B cell (primary cell): ENCODE measurements around the gene TRANK1. TPM values are rescaled to one million over a fixed set of nuclear protein-coding genes. Genes with fewer than 3 reads are reported as not detected.
A peak's percentile ranks its signal among the peaks of the same experiment; 100 is the strongest.

Source experiments
- ATAC-seq: fragments of 200-7000 bp; cut with Tn5 transposase; one replicate; pipeline ENCODE4 v1.10.0; 2021; ENCODE audit warnings: low read depth, mild to moderate bottlenecking, moderate number of reproducible peaks, moderate library complexity
- CTCF ChIA-PET: fragments of 350-600 bp; sonication (Branson Sonifier 250); formaldehyde crosslinking; loops from one replicate; lab custom pipeline; 2021; ENCODE audit warnings: antibody characterized with exemption, inconsistent platforms; lab: Charles Lee
- POLR2A ChIA-PET: fragments of 350-600 bp; sonication (Branson Sonifier 250); formaldehyde crosslinking; loops from one replicate; lab custom pipeline; 2021; ENCODE audit warnings: antibody characterized with exemption; lab: Charles Lee
- DNase-seq: peaks from one replicate; pipeline ENCODE4 v3.0.0; 2013
- H2AFZ ChIP-seq: 2 replicates; pipeline ENCODE4 v1.6.1; 2012; ENCODE audit warnings: mild to moderate bottlenecking, low read depth, low read length; ENCODE audit not compliant: insufficient read depth, poor library complexity, severe bottlenecking
- H3K27ac ChIP-seq, 2 donors: 1 replicate in 1 of 2; 2 replicates in 1 of 2; pipeline ENCODE4 v1.5.1; 2012 to 2013; ENCODE audit warnings: low read length in 2 of 2, mild to moderate bottlenecking in 2 of 2, moderate library complexity in 1 of 2
- H3K27me3 ChIP-seq, 4 experiments: fragments of 200-600 bp in 1 of 4; sonication (generic) in 1 of 4; replicated peaks in 1 of 4; 1 replicate in 2 of 4; 2 replicates in 2 of 4; pipeline versions ENCODE4 v1.6.1 to v1.7.0; 2013 to 2016; ENCODE audit warnings: low read length in 3 of 4, mild to moderate bottlenecking in 2 of 4, mixed read lengths in 1 of 4, moderate library complexity in 1 of 4; ENCODE audit not compliant: insufficient read depth in 4 of 4, control insufficient read depth in 3 of 4; ENCODE audit errors: control extremely low read depth in 1 of 4
- H3K36me3 ChIP-seq, 2 experiments: replicated peaks in 1 of 2; 1 replicate in 1 of 2; 2 replicates in 1 of 2; pipeline versions ENCODE4 v1.6.1 to v1.7.1; 2013; ENCODE audit warnings: low read length in 1 of 2; ENCODE audit not compliant: insufficient read depth in 2 of 2, control insufficient read depth in 1 of 2; ENCODE audit errors: control extremely low read depth in 1 of 2, extremely low read depth in 1 of 2
- H3K4me1 ChIP-seq, 2 donors: fragments of 200-600 bp in 1 of 2; sonication (generic) in 1 of 2; 1 replicate in 1 of 2; 2 replicates in 1 of 2; pipeline versions ENCODE4 v1.5.1 to v1.6.1; 2013 to 2017; ENCODE audit warnings: low read length in 2 of 2; ENCODE audit not compliant: control insufficient read depth in 2 of 2, insufficient read depth in 2 of 2
- H3K4me2 ChIP-seq: replicated peaks from 2 replicates; pipeline ENCODE3; 2012; ENCODE audit warnings: mild to moderate bottlenecking, low read depth, low read length; ENCODE audit not compliant: poor library complexity, severe bottlenecking
- H3K4me3 ChIP-seq, 5 experiments: fragments of 200-600 bp in 1 of 5; sonication (generic) in 1 of 5; 1 replicate in 3 of 5; 2 replicates in 2 of 5; pipeline versions ENCODE4 v1.5.1 to v1.7.0; 2011 to 2016; ENCODE audit warnings: low read length in 4 of 5, mild to moderate bottlenecking in 4 of 5, low read depth in 2 of 5, control low read depth in 1 of 5, moderate library complexity in 1 of 5; ENCODE audit not compliant: insufficient read depth in 1 of 5; ENCODE audit errors: control extremely low read depth in 1 of 5, extremely low read depth in 1 of 5
- H3K79me2 ChIP-seq: fragments of 200-600 bp; sonication (generic); one replicate; pipeline ENCODE4 v1.6.0; 2016; ENCODE audit warnings: low read length; ENCODE audit not compliant: control insufficient read depth, insufficient read depth
- H3K9ac ChIP-seq: fragments of 200-600 bp; sonication (generic); 2 replicates; pipeline ENCODE4 v1.6.1; 2017; ENCODE audit warnings: mild to moderate bottlenecking, low read length, moderate library complexity
- H3K9me3 ChIP-seq, 3 donors: one replicate each; pipeline versions ENCODE4 v1.6.1 to v1.7.1; 2013; ENCODE audit warnings: low read length in 2 of 3; ENCODE audit not compliant: control insufficient read depth in 2 of 3, insufficient read depth in 1 of 3; ENCODE audit errors: control extremely low read depth in 1 of 3
- H4K20me1 ChIP-seq: 2 replicates; pipeline ENCODE4 v1.6.0; 2012; ENCODE audit warnings: mild to moderate bottlenecking, low read length; ENCODE audit not compliant: insufficient read depth, control insufficient read depth, poor library complexity, severe bottlenecking
- H3K27ac Mint-ChIP-seq: one replicate; pipeline ENCODE4 v1.8.0; 2021; ENCODE audit warnings: mixed read lengths
- H3K27me3 Mint-ChIP-seq: one replicate; pipeline ENCODE4 v1.8.0; 2021; ENCODE audit warnings: mixed read lengths
- H3K4me1 Mint-ChIP-seq: one replicate; pipeline ENCODE4 v1.8.0; 2021; ENCODE audit warnings: mixed read lengths
- H3K4me3 Mint-ChIP-seq: one replicate; pipeline ENCODE4 v1.8.0; 2021; ENCODE audit warnings: mixed read lengths
- H3K9me3 Mint-ChIP-seq: one replicate; pipeline ENCODE4 v1.8.0; 2022; ENCODE audit warnings: mixed read lengths; ENCODE audit not compliant: insufficient read depth
- CTCF ChIP-seq: fragments of 200-600 bp; IDR thresholded peaks from one replicate; pipeline ENCODE4 v1.8.0; 2022; ENCODE audit warnings: antibody characterized with exemption, mild to moderate bottlenecking
- EZH2 ChIP-seq: IDR thresholded peaks from 2 replicates; pipeline ENCODE4 v1.6.1; 2012; ENCODE audit warnings: borderline replicate concordance, low read depth, mild to moderate bottlenecking, moderate library complexity, low read length; ENCODE audit not compliant: insufficient read depth, poor library complexity, severe bottlenecking
- WGBS: methylation state at CpG from one replicate; pipeline ENCODE4 v1.1.5; 2013; ENCODE audit warnings: missing lambda C conversion rate; ENCODE audit not compliant: insufficient coverage; 5-methylcytosine and 5-hydroxymethylcytosine counted together
- intact Hi-C: fragments of 100-400 bp; cut with micrococcal nuclease; formaldehyde crosslinking; loops from one replicate; pipeline ENCODE4 v1.10.0; 2022
- polyA plus RNA-seq: library from polyadenylated mRNA; depleted of rRNA; stranded (reverse); fragments of >200 nt; gene quantifications from 2 replicates; pipeline ENCODE4 v1.2.3, GENCODE V29; 2012
- total RNA-seq, 2 donors: library from RNA; stranded (reverse); fragments of 120-200 nt in 1 of 2; gene quantifications; 1 replicate in 1 of 2; 2 replicates in 1 of 2; pipeline versions ENCODE4 v1.2.3 to v1.2.4, GENCODE V29; 2013 to 2022

Gene TRANK1
- total and polyA plus RNA-seq, 2 donors (not counting 1 experiment from before 2014, with no cell fraction given) = 20.8 to 147 TPM

GRCh38 chr3:36944012-36944640 is 728 bp downstream of the TRANK1 start:
- Histone ChIP-seq H3K27ac (peak overlapping the region in 1 of 2 donors; percentile 76), H3K36me3 (no peaks in the 10 kb centered on the region), H3K4me3 (peak overlapping the region; percentile 22 to 79 (median 76)), H3K4me1 (peaks cover 6 to 14% of the 10 kb centered on the region in 2 donors), H3K27me3 (no peaks in the 10 kb centered on the region), H4K20me1 (no peaks in the 10 kb centered on the region), H3K9ac (peak overlapping the region; percentile 93), H3K79me2 (peaks cover 32% of the 10 kb centered on the region), H2AFZ (peak overlapping the region; percentile 97), H3K9me3 (peaks cover 0 to 18% (median 11%) of the 10 kb centered on the region in 3 donors), H3K4me2 (peak overlapping the region; percentile 99)
- ATAC-seq (peak; percentile 39), DNase-seq (no peak)
- TF ChIP-seq EZH2 (no peak), CTCF (no peak)
- H3K27ac Mint-ChIP-seq = peak overlapping the region; percentile 78
- intact Hi-C loops = loop anchor here (1.0 to 2.0 kb wide), 3 partner anchors 14 to 32 kb away; no protein-coding TSS in a partner anchor
- under 1% methylated on average over 56 of the region's 56 CpGs for WGBS
- ChIA-PET POLR2A (interaction anchor here (0.9 to 2.2 kb wide), 12 partner anchors 9 to 53 kb away, joined by 3 to 14 read pairs (median 3); partner anchors contain the start of genes EPM2AIP1 and MLH1), CTCF (interaction anchor here (0.9 to 4.4 kb wide), 15 partner anchors 9 to 75 kb away, joined by 3 to 42 read pairs (median 4); no protein-coding TSS in a partner anchor)
- H3K4me1 Mint-ChIP-seq = peaks cover 16% of the 10 kb centered on the region
- H3K9me3 Mint-ChIP-seq = peaks cover 2% of the 10 kb centered on the region
- peak overlapping the region; percentile 90 for H3K4me3 Mint-ChIP-seq
- H3K27me3 Mint-ChIP-seq = no peaks in the 10 kb centered on the region

DNA sequence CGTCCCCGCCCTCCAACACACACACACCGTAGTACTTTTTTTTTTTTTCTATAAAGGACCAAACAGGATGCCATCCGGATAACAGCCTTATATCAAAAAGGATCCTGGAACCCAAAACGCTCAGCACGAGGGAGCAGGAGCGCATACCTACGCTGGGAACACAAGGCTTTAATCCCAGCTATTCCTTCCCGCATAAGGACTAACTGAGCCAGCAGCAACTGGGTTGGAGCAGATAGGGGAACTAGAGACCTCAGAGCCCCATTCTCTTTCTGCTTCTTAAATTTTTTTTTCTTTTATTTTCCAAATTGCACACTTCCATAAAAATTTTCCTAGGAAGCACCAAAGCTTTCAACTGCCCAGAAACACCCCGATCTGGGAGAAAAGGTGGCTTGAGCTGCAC is 1.3 kb downstream of the TRANK1 start:
- H3K79me2 ChIP-seq = peaks cover 37% of the 10 kb centered on the region
- peaks cover 2% of the 10 kb centered on the region for H3K9me3 Mint-ChIP-seq
- H2AFZ ChIP-seq = peak overlapping the region; percentile 97
- DNase-seq (no peak), ATAC-seq (no peak)
- peak overlapping the region; percentile 78 for H3K27ac Mint-ChIP-seq
- H3K36me3 ChIP-seq = no peaks in the 10 kb centered on the region
- no peak overlapping the region for H3K27ac ChIP-seq
- peaks cover 6 to 14% of the 10 kb centered on the region in 2 donors for H3K4me1 ChIP-seq
- CTCF ChIA-PET = interaction anchor here (1.1 to 4.4 kb wide), 7 partner anchors 13 to 75 kb away, joined by 3 to 42 read pairs (median 9); no protein-coding TSS in a partner anchor
- peak overlapping the region; percentile 22 to 79 (median 76) for H3K4me3 ChIP-seq
- H3K27me3 ChIP-seq = no peaks in the 10 kb centered on the region
- H3K4me1 Mint-ChIP-seq = peaks cover 16% of the 10 kb centered on the region
- no peak for TF ChIP-seq CTCF
- no peak for TF ChIP-seq EZH2
- WGBS = 21% methylated on average over 10 of the region's 10 CpGs
- POLR2A ChIA-PET = interaction anchor here (1.1 to 2.2 kb wide), 8 partner anchors 15 to 52 kb away, joined by 3 to 14 read pairs (median 4); partner anchors contain the start of genes EPM2AIP1 and MLH1
- H4K20me1 ChIP-seq = no peaks in the 10 kb centered on the region
- H3K4me3 Mint-ChIP-seq = peak overlapping the region; percentile 90
- peak overlapping the region; percentile 93 for H3K9ac ChIP-seq
- peak overlapping the region; percentile 99 for H3K4me2 ChIP-seq
- intact Hi-C loops = no loop called here
- H3K9me3 ChIP-seq = peaks cover 0 to 18% (median 11%) of the 10 kb centered on the region in 3 donors
- no peaks in the 10 kb centered on the region for H3K27me3 Mint-ChIP-seq
